Measurements from ENCODE around the gene UROC1. TPM values are rescaled to one million over a fixed set of nuclear protein-coding genes. Genes with fewer than 3 reads are reported as not detected.
A peak's percentile ranks its signal among the peaks of the same experiment; 100 is the strongest.

UROC1 gene
- total and polyA plus RNA-seq, 9 of the 15 experiments (the other 6 are each of a cell fraction or from before 2014, with no cell fraction given): not detected

GRCh38 chr3:126490619-126491018 lies 27.0 kb downstream of the UROC1 start:
- H3K27me3 ChIP-seq (ENCODE audit: control insufficient read depth in 2 of 2, insufficient read depth in 2 of 2, low read length in 2 of 2): peaks cover 10 to 48% of the 10 kb centered on the region in 2 experiments; a peak in 4 of 5 replicates
- H3K9me3 ChIP-seq (replicated peaks; ENCODE audit: control insufficient read depth, insufficient read depth, low read depth, low read length): no peaks in the 10 kb centered on the region
- POLR2A ChIA-PET: no interaction called here
- CTCF ChIA-PET (ENCODE audit: low intra/inter-chr PET ratio): no interaction called here
- no peaks in the 10 kb centered on the region; the same call in 1 of the 2 replicates for H4K20me1 ChIP-seq (replicated peaks; ENCODE audit: control insufficient read depth, insufficient read depth, low read length)
- H3K36me3 ChIP-seq (ENCODE audit: control insufficient read depth, insufficient read depth, low read length): no peaks in the 10 kb centered on the region
- no peaks in the 10 kb centered on the region for H3K79me2 ChIP-seq (ENCODE audit: control insufficient read depth, insufficient read depth, low read length)
- ATAC-seq (peak; percentile 78), FAIRE-seq (no peak), DNase-seq (ENCODE audit: extremely low read depth in 1 of 4, low spot score in 3 of 4) (peak; percentile 15 to 29 (median 21))
- no peak overlapping the region for H3K27ac ChIP-seq (ENCODE audit: extremely low read depth, low read depth, low read length)
- no peak overlapping the region for H3K9ac ChIP-seq (ENCODE audit: insufficient read depth in 1 of 2, low read depth in 2 of 2, low read length in 2 of 2)
- no peak for TF ChIP-seq EGR1 (conservative IDR thresholded peaks at IDR 0.05)
- TF ChIP-seq, protein P1, sequence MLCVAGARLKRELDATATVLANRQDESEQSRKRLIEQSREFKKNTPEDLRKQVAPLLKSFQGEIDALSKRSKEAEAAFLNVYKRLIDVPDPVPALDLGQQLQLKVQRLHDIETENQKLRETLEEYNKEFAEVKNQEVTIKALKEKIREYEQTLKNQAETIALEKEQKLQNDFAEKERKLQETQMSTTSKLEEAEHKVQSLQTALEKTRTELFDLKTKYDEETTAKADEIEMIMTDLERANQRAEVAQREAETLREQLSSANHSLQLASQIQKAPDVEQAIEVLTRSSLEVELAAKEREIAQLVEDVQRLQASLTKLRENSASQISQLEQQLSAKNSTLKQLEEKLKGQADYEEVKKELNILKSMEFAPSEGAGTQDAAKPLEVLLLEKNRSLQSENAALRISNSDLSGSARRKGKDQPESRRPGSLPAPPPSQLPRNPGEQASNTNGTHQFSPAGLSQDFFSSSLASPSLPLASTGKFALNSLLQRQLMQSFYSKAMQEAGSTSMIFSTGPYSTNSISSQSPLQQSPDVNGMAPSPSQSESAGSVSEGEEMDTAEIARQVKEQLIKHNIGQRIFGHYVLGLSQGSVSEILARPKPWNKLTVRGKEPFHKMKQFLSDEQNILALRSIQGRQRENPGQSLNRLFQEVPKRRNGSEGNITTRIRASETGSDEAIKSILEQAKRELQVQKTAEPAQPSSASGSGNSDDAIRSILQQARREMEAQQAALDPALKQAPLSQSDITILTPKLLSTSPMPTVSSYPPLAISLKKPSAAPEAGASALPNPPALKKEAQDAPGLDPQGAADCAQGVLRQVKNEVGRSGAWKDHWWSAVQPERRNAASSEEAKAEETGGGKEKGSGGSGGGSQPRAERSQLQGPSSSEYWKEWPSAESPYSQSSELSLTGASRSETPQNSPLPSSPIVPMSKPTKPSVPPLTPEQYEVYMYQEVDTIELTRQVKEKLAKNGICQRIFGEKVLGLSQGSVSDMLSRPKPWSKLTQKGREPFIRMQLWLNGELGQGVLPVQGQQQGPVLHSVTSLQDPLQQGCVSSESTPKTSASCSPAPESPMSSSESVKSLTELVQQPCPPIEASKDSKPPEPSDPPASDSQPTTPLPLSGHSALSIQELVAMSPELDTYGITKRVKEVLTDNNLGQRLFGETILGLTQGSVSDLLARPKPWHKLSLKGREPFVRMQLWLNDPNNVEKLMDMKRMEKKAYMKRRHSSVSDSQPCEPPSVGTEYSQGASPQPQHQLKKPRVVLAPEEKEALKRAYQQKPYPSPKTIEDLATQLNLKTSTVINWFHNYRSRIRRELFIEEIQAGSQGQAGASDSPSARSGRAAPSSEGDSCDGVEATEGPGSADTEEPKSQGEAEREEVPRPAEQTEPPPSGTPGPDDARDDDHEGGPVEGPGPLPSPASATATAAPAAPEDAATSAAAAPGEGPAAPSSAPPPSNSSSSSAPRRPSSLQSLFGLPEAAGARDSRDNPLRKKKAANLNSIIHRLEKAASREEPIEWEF (CRISPR knock-in tag; IDR thresholded peaks at IDR 0.05): no peak
- TF ChIP-seq PHTF2 (CRISPR knock-in tag; IDR thresholded peaks at IDR 0.05): no peak
- TF ChIP-seq CTCF (IDR thresholded peaks at IDR 0.05 in 2 of 3, conservative IDR thresholded peaks at IDR 0.05 in 1 of 3; ENCODE audit: insufficient read depth in 2 of 3, low read depth in 1 of 3, low read length in 3 of 3): peak; percentile 17 to 53 (median 35); a peak in 3 of 6 replicates
- in situ Hi-C loops (cut with MboI) (no loop called here), intact Hi-C loops (cut with micrococcal nuclease) (no loop called here)
- H3K4me3 ChIP-seq: no peak overlapping the region
- H3K4me2 ChIP-seq (ENCODE audit: insufficient read depth, low read length): no peak overlapping the region
- BruUV-seq (replicated peaks): no TSS peak
- WGBS (ENCODE audit: insufficient coverage, low coverage, missing lambda C conversion rate): 0% methylated on average over 3 of the region's 6 CpGs
- H2AFZ ChIP-seq (ENCODE audit: low read depth, low read length): no peak overlapping the region
- H3K9me1 ChIP-seq (ENCODE audit: control insufficient read depth, insufficient read depth, low read length): no peaks in the 10 kb centered on the region
- no peaks in the 10 kb centered on the region; a peak in 1 of 5 replicates for H3K4me1 ChIP-seq (replicated peaks in 1 of 2; ENCODE audit: control insufficient read depth in 2 of 2, insufficient read depth in 2 of 2, low read length in 2 of 2)
